ENCODE data around the gene LGALS4. TPM values are rescaled to one million over a fixed set of nuclear protein-coding genes. Genes with fewer than 3 reads are reported as not detected.

LGALS4 gene
- total and polyA plus RNA-seq, 9 of the 15 experiments (the other 6 are each of a cell fraction or from before 2014, with no cell fraction given), result 0.08 to 1.1 (median 0.30) TPM; not detected in 3

GRCh38 chr19:38831142-38831605, 18.4 kb upstream of the LGALS4 start (continued):
- TF ChIP-seq SMAD2 (IDR thresholded peaks at IDR 0.05; ENCODE audit: low read depth, low read length) (no peak), ZFP36 (IDR thresholded peaks at IDR 0.05; ENCODE audit: low read depth, low read length, partially characterized antibody) (peak; percentile 99), ZNF408 (CRISPR knock-in tag; IDR thresholded peaks at IDR 0.05; ENCODE audit: low read depth) (no peak)

- Histone ChIP-seq H3K9ac (ENCODE audit: insufficient read depth in 1 of 2, low read depth in 2 of 2, low read length in 2 of 2) (no peak overlapping the region), H3K9me3 (replicated peaks; ENCODE audit: control insufficient read depth, insufficient read depth, low read depth, low read length) (no peaks in the 10 kb centered on the region), H3K4me1 (replicated peaks in 1 of 2; ENCODE audit: control insufficient read depth in 2 of 2, insufficient read depth in 2 of 2, low read length in 2 of 2) (peaks cover 13 to 29% of the 10 kb centered on the region in 2 experiments; a peak in 4 of 5 replicates), H3K36me3 (ENCODE audit: control insufficient read depth, insufficient read depth, low read length) (peaks cover 21% of the 10 kb centered on the region; the same call in 2 of the 3 replicates), H3K79me2 (ENCODE audit: control insufficient read depth, insufficient read depth, low read length) (peaks cover 10% of the 10 kb centered on the region), H3K27me3 (ENCODE audit: control insufficient read depth in 2 of 2, insufficient read depth in 2 of 2, low read length in 2 of 2) (no peaks in the 10 kb centered on the region), H4K20me1 (replicated peaks; ENCODE audit: control insufficient read depth, insufficient read depth, low read length) (no peaks in the 10 kb centered on the region), H3K4me3 (no peak overlapping the region), H3K27ac (ENCODE audit: extremely low read depth, low read depth, low read length) (no peak overlapping the region), H3K9me1 (ENCODE audit: control insufficient read depth, insufficient read depth, low read length) (no peaks in the 10 kb centered on the region), H3K4me2 (ENCODE audit: insufficient read depth, low read length) (no peak overlapping the region), H2AFZ (ENCODE audit: low read depth, low read length) (no peak overlapping the region)
- DNase-seq (ENCODE audit: extremely low read depth in 1 of 4, low spot score in 3 of 4), result no peak
- no peak for FAIRE-seq
- ATAC-seq, result no peak
- in situ Hi-C loops (cut with MboI), result no loop called here
- 62% methylated on average over 4 of the region's 4 CpGs for WGBS (ENCODE audit: insufficient coverage, low coverage, missing lambda C conversion rate)
- no TSS peak for BruUV-seq (replicated peaks)
- intact Hi-C loops (cut with micrococcal nuclease), result loop anchor here (5.0 kb wide), 2 partner anchors 93 to 102 kb away; partner anchors contain the start of genes MRPS12 and SARS2
- POLR2A ChIA-PET, result no interaction called here
- CTCF ChIA-PET (ENCODE audit: low intra/inter-chr PET ratio), result no interaction called here
- TF ChIP-seq ZNF695 (CRISPR knock-in tag; IDR thresholded peaks at IDR 0.05) (no peak), RCOR1 (IDR thresholded peaks at IDR 0.05; ENCODE audit: borderline replicate concordance in 1 of 2, low read depth in 2 of 2, low read length in 2 of 2) (0 out of 4 replicates have a peak, but pooled peaks of 1 of the 2 experiments have one; percentile 28), MAFG (tag; conservative IDR thresholded peaks at IDR 0.05) (peak; percentile 54), ZBTB5 (IDR thresholded peaks at IDR 0.05) (no peak), MLLT1 (IDR thresholded peaks at IDR 0.05) (no peak), ZNF511 (CRISPR knock-in tag; IDR thresholded peaks at IDR 0.05) (no peak), CBFA2T3 (IDR thresholded peaks at IDR 0.05) (peak; percentile 18; the same call in 1 of the 2 replicates), BRF1 (IDR thresholded peaks at IDR 0.05; ENCODE audit: borderline replicate concordance, extremely low read depth, insufficient read length) (no peak), ZNF76 (CRISPR knock-in tag; IDR thresholded peaks at IDR 0.05; ENCODE audit: borderline replicate concordance) (no peak), HDAC8 (tag; IDR thresholded peaks at IDR 0.05) (no peak), MAFF (IDR thresholded peaks at IDR 0.05; ENCODE audit: low read length) (peak; percentile 64), ZNF175 (CRISPR knock-in tag; IDR thresholded peaks at IDR 0.05; ENCODE audit: low read depth) (no peak), KDM1A (IDR thresholded peaks at IDR 0.05) (peak; percentile 29 to 54; a peak in 2 of 4 replicates), C11orf30 (IDR thresholded peaks at IDR 0.05; ENCODE audit: low read depth) (peak; percentile 63), SETDB1 (IDR thresholded peaks at IDR 0.05; ENCODE audit: low read length) (no peak)
Measured at GRCh38 chr19:38830039-38830733, 17.4 kb upstream of the LGALS4 start.
